VCaP (cell line): ENCODE data around the gene PPP1CA.

Experiments used
- H3K27ac ChIP-seq: fragments of 450-650 bp; 2 replicates; pipeline ENCODE4 v1.5.1; 2017
- TF ChIP-seq, protein P1 (sequence below): fragments of 450-650 bp; conservative IDR thresholded peaks from 2 replicates; pipeline ENCODE4 v1.5.1; 2017; ENCODE audit warnings: mild to moderate bottlenecking, moderate library complexity

The PPP1CA gene

DNA sequence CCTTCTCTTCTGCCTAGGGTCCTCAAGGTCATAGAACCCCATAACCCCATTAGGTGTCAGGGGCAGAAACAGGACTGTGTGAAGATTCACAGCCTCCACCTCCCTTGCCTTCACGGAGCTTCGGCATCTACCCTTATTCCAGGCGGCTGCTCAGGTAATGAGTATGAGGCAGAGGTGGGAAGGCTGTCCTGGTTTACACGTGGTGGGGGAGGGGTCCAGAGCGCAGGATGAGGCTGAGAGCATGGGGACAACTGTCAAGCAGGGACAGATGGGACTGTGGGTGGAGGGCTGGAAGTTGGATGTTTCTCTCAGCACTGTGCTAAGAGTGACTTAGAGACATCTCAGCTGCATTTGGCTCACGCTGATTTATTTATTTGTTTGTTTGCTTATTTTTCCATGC is 14.1 kb downstream of the PPP1CA start:
- TF ChIP-seq, protein P1, sequence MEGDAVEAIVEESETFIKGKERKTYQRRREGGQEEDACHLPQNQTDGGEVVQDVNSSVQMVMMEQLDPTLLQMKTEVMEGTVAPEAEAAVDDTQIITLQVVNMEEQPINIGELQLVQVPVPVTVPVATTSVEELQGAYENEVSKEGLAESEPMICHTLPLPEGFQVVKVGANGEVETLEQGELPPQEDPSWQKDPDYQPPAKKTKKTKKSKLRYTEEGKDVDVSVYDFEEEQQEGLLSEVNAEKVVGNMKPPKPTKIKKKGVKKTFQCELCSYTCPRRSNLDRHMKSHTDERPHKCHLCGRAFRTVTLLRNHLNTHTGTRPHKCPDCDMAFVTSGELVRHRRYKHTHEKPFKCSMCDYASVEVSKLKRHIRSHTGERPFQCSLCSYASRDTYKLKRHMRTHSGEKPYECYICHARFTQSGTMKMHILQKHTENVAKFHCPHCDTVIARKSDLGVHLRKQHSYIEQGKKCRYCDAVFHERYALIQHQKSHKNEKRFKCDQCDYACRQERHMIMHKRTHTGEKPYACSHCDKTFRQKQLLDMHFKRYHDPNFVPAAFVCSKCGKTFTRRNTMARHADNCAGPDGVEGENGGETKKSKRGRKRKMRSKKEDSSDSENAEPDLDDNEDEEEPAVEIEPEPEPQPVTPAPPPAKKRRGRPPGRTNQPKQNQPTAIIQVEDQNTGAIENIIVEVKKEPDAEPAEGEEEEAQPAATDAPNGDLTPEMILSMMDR: no peak
- no peak overlapping the region for H3K27ac ChIP-seq

DNA sequence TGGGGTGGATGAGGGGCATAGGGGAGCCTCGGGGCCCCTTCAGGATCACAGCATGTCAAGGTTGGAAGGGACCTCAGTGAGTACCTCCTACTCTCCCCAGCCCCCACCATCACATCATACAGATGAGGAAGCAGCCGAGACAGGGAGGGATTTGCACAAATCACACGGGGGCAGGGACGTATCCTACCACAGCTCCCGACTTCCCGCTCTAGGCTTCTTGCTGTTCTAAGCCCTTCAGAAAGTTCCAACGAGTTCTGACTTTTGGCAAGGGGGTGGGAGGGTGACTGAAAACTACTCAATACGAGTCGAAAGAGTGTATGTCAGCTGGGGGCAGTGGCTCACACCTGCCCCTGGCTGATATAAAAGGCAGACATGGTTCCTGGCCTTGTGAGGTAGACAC is 14.6 kb downstream of the PPP1CA start:
- TF ChIP-seq, protein P1: no peak
- H3K27ac ChIP-seq: no peak overlapping the region

DNA sequence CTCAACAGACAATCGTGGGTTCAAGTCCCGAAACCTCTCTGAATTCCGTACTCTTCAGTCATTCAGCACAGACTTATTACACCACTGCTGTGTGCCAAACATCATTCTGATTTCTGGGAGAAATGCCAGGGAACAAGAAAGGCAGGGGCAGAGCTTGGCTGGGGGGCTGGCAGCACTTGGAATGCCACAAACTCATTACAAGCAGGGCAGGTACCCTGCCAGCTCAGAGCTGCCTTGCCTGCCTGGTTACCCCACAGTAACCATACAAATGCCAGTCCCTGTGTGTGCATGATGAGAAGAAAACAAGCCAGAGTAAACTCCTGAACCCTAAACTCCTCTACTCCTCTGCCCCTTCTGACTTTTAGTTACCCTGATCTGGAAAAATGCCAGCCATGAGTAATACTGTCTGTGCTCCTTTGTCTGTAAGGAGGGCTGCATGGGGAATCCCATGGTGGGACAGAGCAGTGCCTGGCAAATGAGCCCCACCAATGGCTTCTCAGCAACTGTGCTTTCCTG is 16.7 kb downstream of the PPP1CA start:
- H3K27ac ChIP-seq: no peak overlapping the region
- TF ChIP-seq, protein P1: no peak

DNA sequence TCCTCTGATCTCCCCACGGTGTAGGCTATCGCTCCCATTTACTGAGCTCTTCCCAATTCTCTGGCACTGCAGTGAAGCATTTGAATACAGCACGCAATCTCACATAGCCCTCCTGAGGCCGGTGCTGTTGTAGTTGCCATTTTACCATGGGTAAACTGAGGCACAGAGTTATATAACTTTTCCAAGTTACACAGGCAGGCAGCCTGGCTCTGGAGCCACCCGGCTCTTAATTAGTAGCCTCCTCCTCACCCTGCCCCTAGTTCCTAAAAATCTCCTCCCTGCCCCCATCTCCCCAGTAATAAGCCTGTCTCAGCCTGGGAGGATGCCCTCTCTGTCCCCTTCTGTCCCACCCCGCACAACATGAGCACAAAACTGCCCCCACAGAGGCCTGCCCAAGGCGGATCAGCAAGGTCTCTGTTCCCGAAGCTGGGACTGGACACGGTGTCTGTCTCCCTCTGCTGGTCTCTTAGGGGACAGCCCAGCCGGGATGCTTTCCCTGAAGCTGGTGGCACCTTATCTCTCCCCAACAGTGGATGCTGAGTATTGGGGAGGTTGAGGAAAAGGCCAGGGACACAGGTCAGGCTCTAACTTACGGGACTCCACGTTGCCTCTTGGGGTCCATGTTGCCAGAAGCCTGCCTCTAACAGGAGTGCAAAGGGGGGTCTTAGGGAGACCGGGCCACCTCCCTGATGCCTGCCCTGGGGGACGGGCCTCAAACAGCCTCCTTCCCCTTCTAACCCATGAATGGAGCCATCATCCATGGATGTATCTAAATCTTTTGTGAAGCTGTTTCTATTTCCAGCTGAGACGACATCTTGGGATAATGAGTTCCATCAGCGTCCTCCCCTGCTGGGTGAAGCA is 19.2 kb downstream of the PPP1CA start:
- TF ChIP-seq, protein P1: peak; percentile 100
- H3K27ac ChIP-seq: no peak overlapping the region

DNA sequence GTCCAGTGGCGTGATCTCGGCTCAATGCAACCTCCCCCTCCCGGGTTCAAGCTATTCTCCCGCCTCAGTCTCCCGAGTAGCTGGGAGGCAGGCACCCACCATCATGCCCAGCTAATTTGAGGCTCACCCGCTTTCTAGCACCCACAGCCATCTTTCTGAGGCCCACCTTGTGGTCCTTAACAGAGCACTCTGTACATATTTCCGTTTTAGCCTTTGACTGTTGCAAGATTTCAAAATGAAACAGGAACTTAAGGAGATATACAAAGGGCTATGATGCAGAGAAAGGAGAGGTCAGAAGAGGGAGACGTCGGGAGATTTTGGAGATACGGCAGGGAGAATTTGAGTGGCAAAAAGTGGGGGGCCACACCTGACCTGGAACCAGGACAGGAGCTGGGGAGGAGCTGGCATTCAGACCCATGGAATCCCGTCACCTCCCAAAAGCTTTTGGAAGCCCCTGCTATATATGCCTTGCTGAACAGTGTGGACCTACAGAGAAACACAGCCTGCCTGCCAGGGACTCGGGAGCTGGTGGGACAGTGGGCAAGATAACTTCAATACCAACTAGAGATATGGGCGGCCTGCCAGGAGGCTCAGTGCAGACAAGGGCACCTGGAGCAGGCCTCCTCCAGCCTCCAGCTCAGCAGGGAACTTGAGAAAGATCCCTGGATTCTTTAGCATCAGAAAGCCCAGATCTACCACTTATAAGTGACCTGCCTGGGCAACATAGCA is 20.2 kb downstream of the PPP1CA start:
- H3K27ac ChIP-seq: no peak overlapping the region
- TF ChIP-seq, protein P1: no peak

DNA sequence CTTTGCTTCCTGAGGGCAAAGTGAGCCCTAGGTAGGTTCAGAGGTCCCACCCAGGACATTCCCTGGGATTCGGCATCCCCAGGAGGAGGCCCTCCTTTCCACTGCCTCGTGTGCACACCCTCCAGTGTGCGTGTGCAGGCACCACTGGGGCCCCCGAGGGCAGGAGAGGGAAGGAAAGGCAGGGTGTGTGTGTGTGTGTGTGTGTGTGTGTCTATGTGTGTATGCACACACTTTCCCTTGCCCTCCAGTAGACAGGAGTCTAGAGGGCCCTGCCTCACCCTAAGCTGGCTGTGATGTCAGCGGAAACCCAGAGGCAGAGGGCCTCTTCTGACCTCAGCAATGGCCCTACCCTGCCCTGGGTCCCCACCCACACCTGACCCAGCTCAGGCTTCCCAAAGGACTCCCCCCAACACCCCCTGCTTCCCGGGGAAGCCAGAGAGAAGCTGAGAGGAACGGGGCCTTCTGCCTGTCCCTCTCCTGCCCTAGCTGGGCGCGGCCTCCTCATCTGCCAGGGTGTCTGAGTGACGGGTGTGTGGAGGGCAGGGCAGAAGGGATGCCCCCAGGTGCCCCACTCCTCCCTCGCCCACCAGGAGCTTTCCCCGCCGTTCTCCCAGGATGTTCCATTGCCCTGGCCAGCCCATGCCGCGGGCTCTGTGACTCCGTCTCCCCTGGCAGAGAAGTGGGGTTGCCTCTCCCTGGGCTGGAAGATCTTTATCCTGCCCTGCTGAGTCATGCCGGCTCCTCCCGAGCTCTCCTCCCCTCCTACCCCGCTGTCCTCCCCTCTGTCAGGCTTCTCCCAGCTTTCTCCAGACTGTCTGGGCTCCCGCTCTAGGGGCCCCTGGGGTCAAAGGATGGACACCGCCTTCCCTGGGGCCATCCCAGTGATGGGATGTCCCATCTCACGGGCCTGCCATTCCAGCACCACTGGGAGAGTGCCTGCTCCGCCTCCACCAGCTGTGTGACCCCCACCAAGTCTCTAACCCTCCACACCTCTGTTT is 22.3 kb downstream of the PPP1CA start:
- H3K27ac ChIP-seq: no peak overlapping the region
- TF ChIP-seq, protein P1: no peak
